ENCODE data around the gene URB2. TPM values are rescaled to one million over a fixed set of nuclear protein-coding genes. Genes with fewer than 3 reads are reported as not detected.

URB2 gene
- total RNA-seq, 1 experiment from 2014 or later: 35.4 TPM

GRCh38 chr1:229624521-229625070 is 1.5 kb upstream of the URB2 start:
- Histone ChIP-seq H3K27me3 (ENCODE audit: control insufficient read depth, insufficient read depth, low read length) (no peaks in the 10 kb centered on the region), H3K4me3 (ENCODE audit: insufficient read depth, low read depth, low read length) (peak overlapping the region; percentile 99)
- no peak for DNase-seq

GRCh38 chr1:229625071-229625914 is 754 bp upstream of the URB2 start:
- H3K27me3 ChIP-seq (ENCODE audit: control insufficient read depth, insufficient read depth, low read length): no peaks in the 10 kb centered on the region
- H3K36me3 ChIP-seq (replicated peaks; ENCODE audit: control insufficient read depth, insufficient read depth, low read length): no peaks in the 10 kb centered on the region
- peak overlapping the region; percentile 99 for H3K4me3 ChIP-seq (ENCODE audit: insufficient read depth, low read depth, low read length)
- DNase-seq: peak; percentile 91

More at GRCh38 chr1:229624521-229625070, 1.5 kb upstream of the URB2 start:
- H3K36me3 ChIP-seq (replicated peaks; ENCODE audit: control insufficient read depth, insufficient read depth, low read length): no peaks in the 10 kb centered on the region

GRCh38 chr1:229627003-229627402 is 956 bp downstream of the URB2 start:
- Histone ChIP-seq H3K36me3 (replicated peaks; ENCODE audit: control insufficient read depth, insufficient read depth, low read length) (no peaks in the 10 kb centered on the region), H3K27me3 (ENCODE audit: control insufficient read depth, insufficient read depth, low read length) (no peaks in the 10 kb centered on the region), H3K4me3 (ENCODE audit: insufficient read depth, low read depth, low read length) (peak overlapping the region; percentile 99)
- no peak for DNase-seq

- no peak overlapping the region for H3K4me3 ChIP-seq (ENCODE audit: insufficient read depth, low read depth, low read length)
Observed at GRCh38 chr1:229629261-229629660, 3.2 kb downstream of the URB2 start.

GRCh38 chr1:229631148-229631547 is 5.1 kb downstream of the URB2 start:
- Histone ChIP-seq H3K4me3 (ENCODE audit: insufficient read depth, low read depth, low read length) (no peak overlapping the region), H3K36me3 (replicated peaks; ENCODE audit: control insufficient read depth, insufficient read depth, low read length) (peaks cover 13% of the 10 kb centered on the region), H3K27me3 (ENCODE audit: control insufficient read depth, insufficient read depth, low read length) (no peaks in the 10 kb centered on the region)
- no peak for DNase-seq

More at GRCh38 chr1:229629261-229629660, 3.2 kb downstream of the URB2 start:
- H3K27me3 ChIP-seq (ENCODE audit: control insufficient read depth, insufficient read depth, low read length): no peaks in the 10 kb centered on the region
- no peak for DNase-seq
- no peaks in the 10 kb centered on the region for H3K36me3 ChIP-seq (replicated peaks; ENCODE audit: control insufficient read depth, insufficient read depth, low read length)

- H3K36me3 ChIP-seq (replicated peaks; ENCODE audit: control insufficient read depth, insufficient read depth, low read length): peaks cover 20% of the 10 kb centered on the region
- no peaks in the 10 kb centered on the region for H3K27me3 ChIP-seq (ENCODE audit: control insufficient read depth, insufficient read depth, low read length)
- DNase-seq: no peak
- H3K4me3 ChIP-seq (ENCODE audit: insufficient read depth, low read depth, low read length): no peak overlapping the region
Observed at GRCh38 chr1:229631966-229632365, 5.9 kb downstream of the URB2 start.

- H3K27me3 ChIP-seq (ENCODE audit: control insufficient read depth, insufficient read depth, low read length): no peaks in the 10 kb centered on the region
- no peak overlapping the region for H3K4me3 ChIP-seq (ENCODE audit: insufficient read depth, low read depth, low read length)
- no peak for DNase-seq
- H3K36me3 ChIP-seq (replicated peaks; ENCODE audit: control insufficient read depth, insufficient read depth, low read length): peaks cover 27% of the 10 kb centered on the region
Observed at GRCh38 chr1:229636042-229636441, 10.0 kb downstream of the URB2 start.

- H3K4me3 ChIP-seq (ENCODE audit: insufficient read depth, low read depth, low read length): no peak overlapping the region
- H3K36me3 ChIP-seq (replicated peaks; ENCODE audit: control insufficient read depth, insufficient read depth, low read length): peaks cover 27% of the 10 kb centered on the region
Observed at GRCh38 chr1:229637746-229638145, 11.7 kb downstream of the URB2 start.

GRCh38 chr1:229640455-229640854 is 14.4 kb downstream of the URB2 start:
- no peak for DNase-seq
- Histone ChIP-seq H3K4me3 (ENCODE audit: insufficient read depth, low read depth, low read length) (no peak overlapping the region), H3K27me3 (ENCODE audit: control insufficient read depth, insufficient read depth, low read length) (no peaks in the 10 kb centered on the region), H3K36me3 (replicated peaks; ENCODE audit: control insufficient read depth, insufficient read depth, low read length) (peaks cover 30% of the 10 kb centered on the region)

More at GRCh38 chr1:229637746-229638145, 11.7 kb downstream of the URB2 start:
- H3K27me3 ChIP-seq (ENCODE audit: control insufficient read depth, insufficient read depth, low read length): no peaks in the 10 kb centered on the region
- DNase-seq: no peak

- DNase-seq: no peak
- Histone ChIP-seq H3K27me3 (ENCODE audit: control insufficient read depth, insufficient read depth, low read length) (no peaks in the 10 kb centered on the region), H3K4me3 (ENCODE audit: insufficient read depth, low read depth, low read length) (no peak overlapping the region), H3K36me3 (replicated peaks; ENCODE audit: control insufficient read depth, insufficient read depth, low read length) (peaks cover 27% of the 10 kb centered on the region)
Observed at GRCh38 chr1:229641306-229641705, 15.3 kb downstream of the URB2 start.

- peaks cover 27% of the 10 kb centered on the region for H3K36me3 ChIP-seq (replicated peaks; ENCODE audit: control insufficient read depth, insufficient read depth, low read length)
- H3K4me3 ChIP-seq (ENCODE audit: insufficient read depth, low read depth, low read length): no peak overlapping the region
- DNase-seq: no peak
- H3K27me3 ChIP-seq (ENCODE audit: control insufficient read depth, insufficient read depth, low read length): no peaks in the 10 kb centered on the region
Observed at GRCh38 chr1:229642376-229642775, 16.3 kb downstream of the URB2 start.

- Histone ChIP-seq H3K4me3 (ENCODE audit: insufficient read depth, low read depth, low read length) (no peak overlapping the region), H3K36me3 (replicated peaks; ENCODE audit: control insufficient read depth, insufficient read depth, low read length) (peaks cover 28% of the 10 kb centered on the region), H3K27me3 (ENCODE audit: control insufficient read depth, insufficient read depth, low read length) (no peaks in the 10 kb centered on the region)
- no peak for DNase-seq
Observed at GRCh38 chr1:229642970-229643369, 16.9 kb downstream of the URB2 start.

GRCh38 chr1:229643996-229644745 is 18.1 kb downstream of the URB2 start:
- no peak overlapping the region for H3K4me3 ChIP-seq (ENCODE audit: insufficient read depth, low read depth, low read length)
- peaks cover 31% of the 10 kb centered on the region for H3K36me3 ChIP-seq (replicated peaks; ENCODE audit: control insufficient read depth, insufficient read depth, low read length)
- H3K27me3 ChIP-seq (ENCODE audit: control insufficient read depth, insufficient read depth, low read length): no peaks in the 10 kb centered on the region
- no peak for DNase-seq

GRCh38 chr1:229645324-229645993 is 19.4 kb downstream of the URB2 start:
- no peaks in the 10 kb centered on the region for H3K27me3 ChIP-seq (ENCODE audit: control insufficient read depth, insufficient read depth, low read length)
- H3K4me3 ChIP-seq (ENCODE audit: insufficient read depth, low read depth, low read length): no peak overlapping the region
- no peak for DNase-seq
- H3K36me3 ChIP-seq (replicated peaks; ENCODE audit: control insufficient read depth, insufficient read depth, low read length): peaks cover 34% of the 10 kb centered on the region
